NCI-H1105 (cell line): ENCODE data around the gene CARMIL1.
A peak's percentile ranks its signal among the peaks of the same experiment; 100 is the strongest.

Experiments used
- DNase-seq: peaks from one replicate; lab custom pipeline; 2025; lab: John Stamatoyannopoulos, UW

The CARMIL1 gene

GRCh38 chr6:25336996-25337395 lies 57.8 kb downstream of the CARMIL1 start:
- DNase-seq: no peak

GRCh38 chr6:25337431-25337830 lies 58.3 kb downstream of the CARMIL1 start:
- DNase-seq: no peak

GRCh38 chr6:25340431-25341202 lies 61.4 kb downstream of the CARMIL1 start:
- DNase-seq: no peak

- DNase-seq: no peak
These were observed 62.0 kb downstream of the CARMIL1 start for GRCh38 chr6:25341203-25341552.

- DNase-seq: no peak
These were observed 62.9 kb downstream of the CARMIL1 start for GRCh38 chr6:25341923-25342619.

GRCh38 chr6:25342802-25343201 lies 63.6 kb downstream of the CARMIL1 start:
- no peak for DNase-seq

- no peak for DNase-seq
These were observed 64.8 kb downstream of the CARMIL1 start for GRCh38 chr6:25343984-25344383.

- no peak for DNase-seq
These were observed 65.7 kb downstream of the CARMIL1 start for GRCh38 chr6:25344827-25345226.

GRCh38 chr6:25346064-25346463 lies 66.9 kb downstream of the CARMIL1 start:
- DNase-seq: no peak

- no peak for DNase-seq
These were observed 71.4 kb downstream of the CARMIL1 start for GRCh38 chr6:25350573-25350972.

GRCh38 chr6:25351485-25351884 lies 72.3 kb downstream of the CARMIL1 start:
- no peak for DNase-seq

- DNase-seq: no peak
These were observed 73.1 kb downstream of the CARMIL1 start for GRCh38 chr6:25352285-25352684.

- no peak for DNase-seq
These were observed 75.1 kb downstream of the CARMIL1 start for GRCh38 chr6:25354078-25354932.

GRCh38 chr6:25359191-25359861 lies 80.2 kb downstream of the CARMIL1 start:
- no peak for DNase-seq

- DNase-seq: peak; percentile 8
These were observed 80.7 kb downstream of the CARMIL1 start for GRCh38 chr6:25359891-25360290.

GRCh38 chr6:25360621-25361020 lies 81.4 kb downstream of the CARMIL1 start:
- no peak for DNase-seq

GRCh38 chr6:25363427-25363826 lies 84.3 kb downstream of the CARMIL1 start:
- no peak for DNase-seq

GRCh38 chr6:25365154-25365553 lies 86.0 kb downstream of the CARMIL1 start:
- no peak for DNase-seq

- DNase-seq: no peak
These were observed 87.8 kb downstream of the CARMIL1 start for GRCh38 chr6:25366903-25367545.

- peak; percentile 76 for DNase-seq
These were observed 89.9 kb downstream of the CARMIL1 start for GRCh38 chr6:25369036-25369432.

GRCh38 chr6:25369433-25370177 lies 90.4 kb downstream of the CARMIL1 start:
- DNase-seq: peak; percentile 89
